Colonic mucosa (tissue), 4 donors: Measurements from ENCODE around the gene MKRN2OS. TPM values are rescaled to one million over a fixed set of nuclear protein-coding genes. Genes with fewer than 3 reads are reported as not detected.

ENCODE experiments used
- DNase-seq: peaks from one replicate; pipeline ENCODE4 v3.0.0-alpha.2; 2020
- H3K27ac ChIP-seq: fragments of 200-600 bp; one replicate; pipeline ENCODE4 v1.8.0; 2021
- H3K27me3 ChIP-seq: fragments of 200-600 bp; one replicate; pipeline ENCODE4 v1.8.0; 2021
- H3K36me3 ChIP-seq: fragments of 200-600 bp; one replicate; pipeline ENCODE4 v1.8.0; 2021
- H3K4me1 ChIP-seq: fragments of 200-600 bp; one replicate; pipeline ENCODE4 v1.8.0; 2021; ENCODE audit warnings: mild to moderate bottlenecking
- H3K4me3 ChIP-seq: fragments of 200-600 bp; one replicate; pipeline ENCODE4 v1.8.0; 2021
- H3K9ac ChIP-seq, 2 donors: one replicate each; pipeline ENCODE4 v1.7.0; 2013; ENCODE audit warnings: control low read depth in 2 of 2, low read depth in 2 of 2, low read length in 2 of 2
- H3K9me3 ChIP-seq: fragments of 200-600 bp; one replicate; pipeline ENCODE4 v1.8.0; 2021
- CTCF ChIP-seq: fragments of 200-600 bp; IDR thresholded peaks from one replicate; pipeline ENCODE4 v1.8.0; 2022; ENCODE audit warnings: antibody characterized with exemption, mild to moderate bottlenecking
- intact Hi-C: fragments of 100-400 bp; cut with DNase I; formaldehyde crosslinking; loops from one replicate; pipeline ENCODE4 v1.14.1; 2022
- total RNA-seq, 2 donors: library from RNA; stranded (reverse); fragmentation: NEBNext Ultra II Directional in 1 of 2; extraction: Animal tissue kit (Norgen Biotek cat#: 25700) in 1 of 2; gene quantifications; one replicate each; pipeline ENCODE4 v1.2.1, GENCODE V29; 2021
- donor health status: healthy.
- donor health status: DM: no; HTN: no; CAD: no.
- donor health status: DM: no; HTN: no; CAD: no.

The MKRN2OS gene
- total RNA-seq, 2 donors from 2014 or later: 6.1 to 6.5 TPM

GRCh38 chr3:12557473-12558100 lies 12.3 kb upstream of the MKRN2OS start:
- peak overlapping the region; percentile 90 to 93 for H3K9ac ChIP-seq
- H3K36me3 ChIP-seq: no peaks in the 10 kb centered on the region
- peaks cover 7% of the 10 kb centered on the region for H3K4me1 ChIP-seq
- intact Hi-C loops: no loop called here
- no peak for TF ChIP-seq CTCF
- DNase-seq: no peak
- peaks cover 3% of the 10 kb centered on the region for H3K27me3 ChIP-seq
- H3K9me3 ChIP-seq: no peaks in the 10 kb centered on the region
- peak overlapping the region; percentile 70 for H3K4me3 ChIP-seq
- H3K27ac ChIP-seq: peak overlapping the region; percentile 94

- DNase-seq: peak; percentile 91
- Histone ChIP-seq H3K27ac (peak within 1 kb of the TSS; percentile 94), H3K4me3 (peak within 1 kb of the TSS; percentile 70), H3K4me1 (peaks cover 7% of the 10 kb centered on the region), H3K9me3 (no peaks in the 10 kb centered on the region), H3K36me3 (no peaks in the 10 kb centered on the region), H3K27me3 (peaks cover 3% of the 10 kb centered on the region), H3K9ac (peak within 1 kb of the TSS; percentile 90 to 93)
- no peak for TF ChIP-seq CTCF
- intact Hi-C loops: no loop called here
Observed at GRCh38 chr3:12556690-12557472, 11.6 kb upstream of the MKRN2OS start, which contains the start of gene MKRN2. Gene MKRN2, plus strand, starts transcription at chr3:12557087. Its CDS starts 64 bp downstream, at chr3:12557151.

GRCh38 chr3:12556314-12556689 lies 11.0 kb upstream of the MKRN2OS start:
- no peak for TF ChIP-seq CTCF
- peaks cover 3% of the 10 kb centered on the region for H3K27me3 ChIP-seq
- H3K36me3 ChIP-seq: no peaks in the 10 kb centered on the region
- H3K9ac ChIP-seq: peak overlapping the region; percentile 90 to 93
- no peaks in the 10 kb centered on the region for H3K9me3 ChIP-seq
- peak overlapping the region; percentile 94 for H3K27ac ChIP-seq
- intact Hi-C loops: no loop called here
- H3K4me1 ChIP-seq: peaks cover 7% of the 10 kb centered on the region
- DNase-seq: peak; percentile 22
- peak overlapping the region; percentile 70 for H3K4me3 ChIP-seq

- H3K27ac ChIP-seq: no peak overlapping the region
- DNase-seq: peak; percentile 60
- no peaks in the 10 kb centered on the region for H3K36me3 ChIP-seq
- H3K4me1 ChIP-seq: peaks cover 7% of the 10 kb centered on the region
- H3K9me3 ChIP-seq: no peaks in the 10 kb centered on the region
- peak overlapping the region in 1 of 2 donors; percentile 55 for H3K9ac ChIP-seq
- intact Hi-C loops: no loop called here
- H3K27me3 ChIP-seq: peaks cover 3% of the 10 kb centered on the region
- TF ChIP-seq CTCF: no peak
- peak overlapping the region; percentile 29 for H3K4me3 ChIP-seq
Observed at GRCh38 chr3:12553921-12554391, 8.7 kb upstream of the MKRN2OS start.

GRCh38 chr3:12549971-12550760 lies 4.9 kb upstream of the MKRN2OS start:
- intact Hi-C loops: no loop called here
- TF ChIP-seq CTCF: no peak
- no peak for DNase-seq
- H3K4me3 ChIP-seq: no peak overlapping the region
- H3K9me3 ChIP-seq: no peaks in the 10 kb centered on the region
- H3K36me3 ChIP-seq: no peaks in the 10 kb centered on the region
- H3K9ac ChIP-seq: no peak overlapping the region
- H3K27ac ChIP-seq: no peak overlapping the region
- H3K4me1 ChIP-seq: no peaks in the 10 kb centered on the region
- H3K27me3 ChIP-seq: peaks cover 3% of the 10 kb centered on the region
